Stomach (tissue), 9 donors: ENCODE results near the gene CPLX3. TPM values are rescaled to one million over a fixed set of nuclear protein-coding genes. Genes with fewer than 3 reads are reported as not detected.

ENCODE experiments used
- DNase-seq, 2 donors: peaks; one replicate each; pipeline versions ENCODE4 v3.0.0 to v3.0.0-alpha.2; 2013 to 2019
- H3K27ac ChIP-seq, 5 donors: fragments of 200-600 bp in 4 of 5; sonication (generic) in 4 of 5; one replicate each; pipeline ENCODE4 v1.5.1; 2013 to 2019; ENCODE audit warnings: mild to moderate bottlenecking in 1 of 5, moderate library complexity in 1 of 5
- H3K27me3 ChIP-seq, 3 donors: fragments of 200-600 bp; sonication (generic); one replicate each; pipeline ENCODE4 v1.5.1; 2017 to 2019; ENCODE audit warnings: mixed run types in 1 of 3
- H3K36me3 ChIP-seq, 4 donors: fragments of 200-600 bp; sonication (generic); 1 replicate in 3 of 4; 2 replicates in 1 of 4; pipeline ENCODE4 v1.5.1; 2016 to 2019
- H3K4me1 ChIP-seq, 4 donors: fragments of 200-600 bp; sonication (generic); one replicate each; pipeline ENCODE4 v1.5.1; 2016 to 2019
- H3K4me3 ChIP-seq, 4 donors: fragments of 200-600 bp; sonication (generic) in 3 of 4; one replicate each; pipeline ENCODE4 v1.5.1; 2016 to 2019; ENCODE audit warnings: mild to moderate bottlenecking in 1 of 4
- H3K9me3 ChIP-seq, 4 donors: fragments of 200-600 bp; sonication (generic); one replicate each; pipeline ENCODE4 v1.5.1; 2016 to 2019
- CTCF ChIP-seq, 7 experiments: fragments of 450-650 bp in 4 of 7; fragments of 200-600 bp in 3 of 7; sonication (generic) in 3 of 7; IDR thresholded peaks; one replicate each; pipeline ENCODE4 v1.5.1; 2016 to 2019; ENCODE audit warnings: antibody characterized with exemption in 7 of 7, control low read depth in 2 of 7, mild to moderate bottlenecking in 1 of 7
- EP300 ChIP-seq: sonication (generic); formaldehyde crosslinking; IDR thresholded peaks from one replicate; pipeline ENCODE4 v1.6.1; 2017; ENCODE audit warnings: antibody characterized with exemption
- POLR2A ChIP-seq, 4 donors: fragments of 450-650 bp; IDR thresholded peaks; one replicate each; pipeline ENCODE4 v1.6.1; 2016; ENCODE audit warnings: antibody characterized with exemption in 4 of 4, control low read depth in 2 of 4, mild to moderate bottlenecking in 1 of 4, moderate library complexity in 1 of 4
- POLR2AphosphoS5 ChIP-seq, 3 donors: sonication (generic); formaldehyde crosslinking; IDR thresholded peaks; one replicate each; pipeline ENCODE4 v1.6.1; 2016; ENCODE audit warnings: antibody characterized with exemption in 3 of 3
- WGBS, 5 donors: extraction: QIAGEN DNeasy Blood & Tissue Kit in 3 of 5; methylation state at CpG; one replicate each; pipeline versions ENCODE4 v1.1.5 to v1.1.7; 2013 to 2018; 5-methylcytosine and 5-hydroxymethylcytosine counted together
- intact Hi-C: fragments of 100-400 bp; cut with DNase I; formaldehyde crosslinking; loops from one replicate; pipeline ENCODE4 v1.15.1; 2023; ENCODE audit warnings: low total_unique reads
- polyA plus RNA-seq, 3 donors: library from polyadenylated mRNA; stranded (reverse); fragments of 200-250 nt; gene quantifications; one replicate each; pipeline ENCODE4 v1.2.3, GENCODE V29; 2013
- total RNA-seq, 5 donors: library from RNA; depleted of rRNA; stranded (reverse); fragments of >200 nt; gene quantifications; one replicate each; pipeline versions ENCODE4 v1.1.0 to v1.2.3, GENCODE V29; 2014 to 2016
- donor health status: healthy with polysubstance abuse.
- donor health status: Bipolar disorder and iron deficiency.
- donor health status: healthy.

Gene CPLX3
- total and polyA plus RNA-seq, 8 donors = 0.61 to 57.8 (median 19.4) TPM; not detected in 4

- Histone ChIP-seq H3K27ac (no peak overlapping the region), H3K4me3 (no peak overlapping the region), H3K36me3 (no peaks in the 10 kb centered on the region), H3K27me3 (peaks cover 0 to 25% (median 14%) of the 10 kb centered on the region in 3 donors), H3K9me3 (no peaks in the 10 kb centered on the region), H3K4me1 (peaks cover 3 to 25% (median 14%) of the 10 kb centered on the region in 4 donors)
- 82 to 94% (median 86%) methylated on average over 4 of the region's 4 CpGs for WGBS, 5 donors
- no peak for DNase-seq
- TF ChIP-seq POLR2A (IDR thresholded peaks at IDR 0.05) (no peak), CTCF (IDR thresholded peaks at IDR 0.05) (no peak), POLR2AphosphoS5 (IDR thresholded peaks at IDR 0.05) (no peak), EP300 (no peak)
- intact Hi-C loops = no loop called here
Measured at GRCh38 chr15:74822233-74822632, 4.2 kb upstream of the CPLX3 start.

DNA sequence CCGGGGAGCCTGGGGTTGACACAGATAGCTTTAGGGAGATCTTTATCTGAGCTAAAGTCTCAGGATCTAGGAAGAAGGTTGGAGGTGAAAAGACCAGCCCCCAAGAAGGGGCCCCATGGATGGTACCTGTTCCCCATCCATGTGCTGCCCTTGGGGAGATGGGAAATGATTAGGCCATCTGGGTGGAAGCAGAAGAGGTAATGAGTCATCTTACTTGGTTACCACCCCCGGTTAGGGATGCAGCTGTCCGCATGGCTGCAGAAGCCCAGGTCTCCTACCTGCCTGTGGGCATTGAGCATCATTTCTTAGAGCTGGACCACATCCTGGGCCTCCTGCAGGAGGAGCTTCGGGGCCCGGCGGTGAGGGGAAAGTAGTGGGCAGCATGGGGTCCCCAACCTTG, 3.1 kb upstream of the CPLX3 start:
- no peak overlapping the region for H3K4me3 ChIP-seq
- H3K9me3 ChIP-seq = no peaks in the 10 kb centered on the region
- no peak for TF ChIP-seq POLR2AphosphoS5 (IDR thresholded peaks at IDR 0.05)
- TF ChIP-seq EP300 = no peak
- no peak for TF ChIP-seq POLR2A (IDR thresholded peaks at IDR 0.05)
- TF ChIP-seq CTCF (IDR thresholded peaks at IDR 0.05) = no peak
- peaks cover 3 to 15% (median 8%) of the 10 kb centered on the region in 4 donors for H3K4me1 ChIP-seq
- 58 to 73% (median 70%) methylated on average over 6 of the region's 6 CpGs for WGBS, 5 donors
- intact Hi-C loops = no loop called here
- H3K27me3 ChIP-seq = peaks cover 0 to 36% (median 25%) of the 10 kb centered on the region in 3 donors
- no peak overlapping the region for H3K27ac ChIP-seq
- no peak for DNase-seq
- no peaks in the 10 kb centered on the region for H3K36me3 ChIP-seq

DNA sequence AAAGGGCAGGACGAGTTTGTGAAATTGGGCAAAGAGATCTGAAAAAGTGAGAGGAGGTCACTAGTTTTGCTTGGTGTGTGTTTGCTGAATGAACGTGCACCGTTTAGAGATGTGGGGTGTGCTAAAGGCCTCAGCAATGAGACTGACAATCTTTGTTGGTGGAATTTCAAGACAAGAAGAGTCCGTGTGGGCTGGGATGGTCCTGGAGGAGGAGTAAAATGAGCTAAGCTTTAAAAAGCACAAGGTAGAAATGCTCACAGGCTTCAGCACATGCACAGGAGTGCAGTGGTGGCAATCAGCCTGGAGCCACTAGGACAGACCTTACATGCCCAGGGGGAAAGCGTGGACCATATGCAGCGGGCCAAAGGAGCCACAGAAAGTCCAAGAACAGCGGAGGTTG, 1.5 kb upstream of the CPLX3 start:
- no peaks in the 10 kb centered on the region for H3K36me3 ChIP-seq
- 66 to 79% (median 77%) methylated on average over 7 of the region's 7 CpGs for WGBS, 5 donors
- no peak for TF ChIP-seq POLR2A (IDR thresholded peaks at IDR 0.05)
- no peak for TF ChIP-seq CTCF (IDR thresholded peaks at IDR 0.05)
- H3K9me3 ChIP-seq = no peaks in the 10 kb centered on the region
- peaks cover 3 to 11% (median 6%) of the 10 kb centered on the region in 4 donors for H3K4me1 ChIP-seq
- H3K4me3 ChIP-seq = no peak overlapping the region
- DNase-seq = no peak
- intact Hi-C loops = no loop called here
- peaks cover 0 to 49% (median 29%) of the 10 kb centered on the region in 3 donors for H3K27me3 ChIP-seq
- no peak overlapping the region for H3K27ac ChIP-seq

DNA sequence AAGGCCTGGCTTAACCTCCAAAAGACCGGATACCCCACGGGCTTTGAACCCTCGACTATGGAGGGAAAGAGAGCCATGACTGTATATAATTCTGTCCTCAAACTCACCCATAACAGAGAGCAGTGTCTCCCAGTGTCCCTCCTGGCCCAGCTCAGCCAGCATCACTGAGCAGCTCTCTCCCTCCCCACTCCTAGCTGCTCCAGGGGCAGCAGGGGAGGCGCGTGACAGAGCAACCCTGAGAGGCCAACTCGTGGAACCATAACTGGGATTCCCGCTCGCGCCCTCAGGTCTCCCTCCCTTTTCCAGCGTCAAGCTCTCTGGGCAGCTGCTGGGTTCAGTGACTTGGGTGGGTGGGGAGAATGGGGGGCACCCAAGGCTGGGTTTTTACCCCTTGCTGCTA, 561 bp upstream of the CPLX3 start:
- Histone ChIP-seq H3K4me1 (peaks cover 3 to 11% (median 6%) of the 10 kb centered on the region in 4 donors), H3K36me3 (no peaks in the 10 kb centered on the region), H3K27me3 (peaks cover 0 to 52% (median 29%) of the 10 kb centered on the region in 3 donors), H3K9me3 (no peaks in the 10 kb centered on the region), H3K27ac (no peak overlapping the region), H3K4me3 (no peak overlapping the region)
- 52 to 63% (median 61%) methylated on average over 4 to 10 of the region's 10 CpGs for WGBS, 5 donors
- DNase-seq = no peak
- no peak for TF ChIP-seq CTCF (IDR thresholded peaks at IDR 0.05)
- TF ChIP-seq POLR2AphosphoS5 (IDR thresholded peaks at IDR 0.05) = no peak
- no peak for TF ChIP-seq EP300
- TF ChIP-seq POLR2A (IDR thresholded peaks at IDR 0.05) = no peak
- intact Hi-C loops = no loop called here
